Prostate gland (tissue), 2 donors: ENCODE results near the gene KCNG1. TPM values are rescaled to one million over a fixed set of nuclear protein-coding genes. Genes with fewer than 3 reads are reported as not detected.

ENCODE experiments used
- DNase-seq: peaks from one replicate; pipeline ENCODE4 v3.0.0-alpha.2; 2019; ENCODE audit warnings: low spot score
- H3K27ac ChIP-seq, 2 donors: fragments of 200-600 bp; sonication (generic); 2 replicates each; pipeline ENCODE4 v1.5.1; 2017 to 2019
- H3K27me3 ChIP-seq: fragments of 200-600 bp; sonication (generic); replicated peaks from 2 replicates; pipeline ENCODE4 v1.5.1; 2019; ENCODE audit not compliant: insufficient read depth
- H3K36me3 ChIP-seq, 2 donors: fragments of 200-600 bp; sonication (generic); 1 replicate in 1 of 2; 2 replicates in 1 of 2; pipeline versions ENCODE4 v1.5.1 to v1.8.1; 2017 to 2019
- H3K4me1 ChIP-seq: fragments of 200-600 bp; sonication (generic); replicated peaks from 2 replicates; pipeline ENCODE4 v1.5.1; 2019
- H3K4me3 ChIP-seq, 2 donors: fragments of 200-600 bp; sonication (generic); 2 replicates each; pipeline ENCODE4 v1.5.1; 2017 to 2019
- H3K9me3 ChIP-seq: fragments of 200-600 bp; sonication (generic); 2 replicates; pipeline ENCODE4 v1.5.1; 2017
- POLR2A ChIP-seq: fragments of 450-650 bp; IDR thresholded peaks from one replicate; pipeline ENCODE4 v1.6.1; 2016; ENCODE audit warnings: antibody characterized with exemption, mild to moderate bottlenecking
- POLR2AphosphoS5 ChIP-seq: sonication (generic); formaldehyde crosslinking; IDR thresholded peaks from one replicate; pipeline ENCODE4 v1.6.1; 2017; ENCODE audit warnings: antibody characterized with exemption
- WGBS: methylation state at CpG from one replicate; pipeline ENCODE4 v1.1.5; 2018; 5-methylcytosine and 5-hydroxymethylcytosine counted together
- intact Hi-C: fragments of 100-400 bp; cut with DNase I; formaldehyde crosslinking; loops from one replicate; pipeline ENCODE4 v1.14.2; 2022
- total RNA-seq, 2 donors: library from RNA; depleted of rRNA; stranded (reverse); fragments of >200 nt; gene quantifications; one replicate each; pipeline ENCODE4 v1.1.0, GENCODE V29; 2016
- TF ChIP-seq, protein P1 (sequence below), 4 experiments: fragments of 200-600 bp in 2 of 4; fragments of 450-650 bp in 2 of 4; sonication (generic) in 2 of 4; IDR thresholded peaks; 1 replicate in 3 of 4; 2 replicates in 1 of 4; pipeline ENCODE4 v1.5.1; 2016 to 2019; ENCODE audit warnings: antibody characterized with exemption in 4 of 4, mild to moderate bottlenecking in 2 of 4, moderate library complexity in 2 of 4

The KCNG1 gene
- total RNA-seq, 2 donors from 2014 or later: 6.8 to 57.9 TPM

DNA sequence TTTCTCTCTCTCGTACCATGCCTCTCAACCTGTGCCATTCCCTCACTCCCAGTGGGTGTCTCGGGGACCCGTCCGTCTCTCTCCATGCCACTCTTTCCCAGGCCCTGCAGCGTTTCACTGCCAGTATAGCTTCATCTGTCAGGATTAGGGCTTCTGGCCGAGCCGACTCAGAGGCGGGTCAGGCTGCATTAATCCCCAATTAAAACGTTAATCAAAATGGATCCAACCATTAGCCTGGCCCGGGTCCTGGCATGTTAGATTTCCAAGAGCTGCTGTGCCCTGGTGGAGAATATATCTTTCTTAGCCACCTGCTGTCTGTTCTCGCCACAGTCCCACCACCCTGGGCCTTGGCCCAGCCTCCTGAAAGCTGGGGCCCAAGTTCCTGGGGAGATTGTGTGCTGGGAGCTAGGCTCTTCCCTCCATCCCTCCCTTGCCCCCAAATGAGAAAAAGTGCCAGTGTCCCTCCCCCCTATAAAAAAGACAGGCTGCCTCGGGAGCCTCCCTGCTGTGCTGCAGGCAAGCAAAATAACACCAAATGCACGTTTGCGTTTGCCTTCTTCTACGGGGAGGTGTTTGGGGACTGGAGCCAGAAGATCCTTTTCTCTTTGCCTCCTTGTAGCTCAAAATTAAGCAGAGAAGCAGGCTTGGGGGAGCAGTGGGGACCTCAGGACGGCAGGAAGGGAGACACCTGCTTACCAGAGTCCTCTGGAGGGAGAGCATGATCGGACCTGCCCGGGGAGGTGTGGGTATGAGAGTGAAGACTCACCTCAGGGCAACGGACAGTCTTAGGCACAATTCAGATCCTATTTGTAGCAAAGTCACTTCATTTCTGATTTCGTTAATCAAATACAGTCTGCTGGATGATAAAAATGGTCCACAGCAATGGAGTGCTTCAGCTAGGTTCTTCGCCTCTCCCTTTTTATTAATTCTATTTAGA is 3.0 kb downstream of the KCNG1 start:
- WGBS: 55% methylated on average over 21 of the region's 21 CpGs
- Histone ChIP-seq H3K4me3 (no peak overlapping the region), H3K27ac (no peak overlapping the region), H3K27me3 (no peaks in the 10 kb centered on the region), H3K36me3 (no peaks in the 10 kb centered on the region), H3K4me1 (peaks cover 3% of the 10 kb centered on the region), H3K9me3 (no peaks in the 10 kb centered on the region)
- TF ChIP-seq, protein P1, sequence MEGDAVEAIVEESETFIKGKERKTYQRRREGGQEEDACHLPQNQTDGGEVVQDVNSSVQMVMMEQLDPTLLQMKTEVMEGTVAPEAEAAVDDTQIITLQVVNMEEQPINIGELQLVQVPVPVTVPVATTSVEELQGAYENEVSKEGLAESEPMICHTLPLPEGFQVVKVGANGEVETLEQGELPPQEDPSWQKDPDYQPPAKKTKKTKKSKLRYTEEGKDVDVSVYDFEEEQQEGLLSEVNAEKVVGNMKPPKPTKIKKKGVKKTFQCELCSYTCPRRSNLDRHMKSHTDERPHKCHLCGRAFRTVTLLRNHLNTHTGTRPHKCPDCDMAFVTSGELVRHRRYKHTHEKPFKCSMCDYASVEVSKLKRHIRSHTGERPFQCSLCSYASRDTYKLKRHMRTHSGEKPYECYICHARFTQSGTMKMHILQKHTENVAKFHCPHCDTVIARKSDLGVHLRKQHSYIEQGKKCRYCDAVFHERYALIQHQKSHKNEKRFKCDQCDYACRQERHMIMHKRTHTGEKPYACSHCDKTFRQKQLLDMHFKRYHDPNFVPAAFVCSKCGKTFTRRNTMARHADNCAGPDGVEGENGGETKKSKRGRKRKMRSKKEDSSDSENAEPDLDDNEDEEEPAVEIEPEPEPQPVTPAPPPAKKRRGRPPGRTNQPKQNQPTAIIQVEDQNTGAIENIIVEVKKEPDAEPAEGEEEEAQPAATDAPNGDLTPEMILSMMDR (IDR thresholded peaks at IDR 0.05): no peak
- DNase-seq: no peak
- intact Hi-C loops: no loop called here

DNA sequence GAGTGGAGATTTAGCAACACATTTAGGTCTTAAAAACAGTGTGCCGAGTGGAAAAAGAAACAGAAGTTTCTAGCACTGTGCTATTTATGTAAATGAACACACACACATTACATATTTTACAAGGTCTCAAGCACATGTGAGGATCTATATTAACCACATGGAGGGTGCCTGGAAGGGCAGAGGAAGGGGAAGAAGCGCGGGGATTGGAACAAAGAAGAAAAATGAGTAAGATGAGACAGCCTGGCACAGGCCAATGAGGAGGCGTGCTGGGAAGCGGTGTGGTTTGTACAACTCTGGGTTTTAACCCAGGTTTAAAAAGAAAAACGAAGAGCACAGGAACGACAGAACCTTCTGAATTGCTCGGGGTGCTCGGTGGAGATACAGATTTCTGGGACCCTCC is 5.7 kb downstream of the KCNG1 start:
- intact Hi-C loops: no loop called here
- WGBS: 47% methylated on average over 9 of the region's 9 CpGs

DNA sequence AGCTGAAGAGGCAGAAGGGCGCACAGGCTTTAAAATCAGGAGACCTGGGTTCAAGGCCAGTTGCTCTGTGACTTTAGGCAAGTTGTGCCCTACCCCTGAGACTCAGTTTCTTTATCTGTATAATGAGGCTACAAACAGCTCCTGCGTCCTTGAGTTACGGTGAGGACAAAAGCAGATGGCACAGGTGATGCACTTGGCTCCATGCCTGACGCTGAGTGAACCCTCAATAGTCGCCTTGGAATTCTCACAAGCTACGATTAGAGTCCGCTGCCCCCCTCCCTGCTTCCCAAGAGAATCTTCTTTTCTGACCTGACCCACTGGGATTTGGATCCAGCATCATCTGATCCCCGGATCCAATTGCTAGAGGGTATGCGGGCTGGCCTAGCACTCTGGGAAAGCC is 6.4 kb downstream of the KCNG1 start:
- Histone ChIP-seq H3K36me3 (no peaks in the 10 kb centered on the region), H3K4me1 (no peaks in the 10 kb centered on the region), H3K9me3 (no peaks in the 10 kb centered on the region), H3K4me3 (no peak overlapping the region), H3K27ac (no peak overlapping the region), H3K27me3 (no peaks in the 10 kb centered on the region)
- intact Hi-C loops: no loop called here
- no peak for TF ChIP-seq POLR2AphosphoS5
- no peak for TF ChIP-seq POLR2A
- TF ChIP-seq, protein P1 (IDR thresholded peaks at IDR 0.05): no peak
- no peak for DNase-seq
- 87% methylated on average over 9 of the region's 9 CpGs for WGBS

More for the DNA sequence above, 5.7 kb downstream of the KCNG1 start:
- Histone ChIP-seq H3K9me3 (no peaks in the 10 kb centered on the region), H3K4me1 (no peaks in the 10 kb centered on the region), H3K27me3 (no peaks in the 10 kb centered on the region), H3K4me3 (no peak overlapping the region), H3K27ac (no peak overlapping the region), H3K36me3 (no peaks in the 10 kb centered on the region)
- TF ChIP-seq, protein P1 (IDR thresholded peaks at IDR 0.05): no peak
- TF ChIP-seq POLR2A (no peak), POLR2AphosphoS5 (no peak)
- DNase-seq: no peak

DNA sequence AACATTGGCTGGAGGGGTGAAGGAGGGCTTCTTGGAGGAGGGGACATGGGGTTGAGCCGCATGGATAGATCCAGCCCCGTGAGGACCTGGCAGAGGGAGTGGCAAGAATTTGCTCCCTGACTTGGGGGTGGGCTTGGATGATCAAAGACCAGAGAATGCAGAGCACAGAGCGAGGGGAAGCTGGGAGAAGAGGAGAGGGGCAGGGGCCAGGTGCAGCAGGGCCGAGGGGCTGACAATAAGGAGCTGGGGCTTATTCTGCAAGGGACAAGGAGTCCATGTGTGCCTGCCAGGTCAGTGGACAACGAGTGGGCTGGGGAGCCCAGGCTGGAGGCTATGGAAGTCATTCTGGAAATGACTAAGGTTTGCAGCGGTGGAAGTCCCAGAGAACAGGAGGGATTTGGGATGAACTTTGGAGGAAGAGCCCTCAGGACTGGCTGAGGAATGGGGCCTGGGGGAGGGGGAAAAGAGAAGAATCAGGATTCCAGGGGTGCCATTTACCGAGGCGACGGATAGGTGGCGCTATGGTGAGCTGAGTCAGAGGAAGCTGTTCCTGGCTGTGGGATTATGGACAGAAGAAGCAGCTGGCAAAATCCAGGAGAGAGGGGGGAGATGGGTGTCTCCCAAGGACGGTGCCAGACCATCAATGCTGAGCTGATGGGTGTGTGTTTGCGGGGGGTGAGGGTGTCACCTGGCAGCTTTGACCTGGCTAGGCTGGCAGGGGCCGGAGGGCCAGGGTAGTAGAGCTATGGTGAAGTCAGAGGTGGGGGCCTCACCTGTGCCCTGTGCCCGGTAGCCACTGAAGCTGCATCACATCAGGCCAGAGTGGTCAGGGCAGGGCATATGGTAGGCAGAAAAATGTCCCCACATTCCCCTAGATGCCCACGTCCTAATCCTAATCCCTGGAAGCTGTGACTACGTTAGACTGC is 7.8 kb downstream of the KCNG1 start:
- intact Hi-C loops: no loop called here
- H3K36me3 ChIP-seq: no peaks in the 10 kb centered on the region
- TF ChIP-seq, protein P1 (IDR thresholded peaks at IDR 0.05): peak; percentile 22 to 70 (median 60)
- TF ChIP-seq POLR2A (no peak), POLR2AphosphoS5 (peak; percentile 38)
- no peak overlapping the region for H3K27ac ChIP-seq
- H3K27me3 ChIP-seq: no peaks in the 10 kb centered on the region
- no peaks in the 10 kb centered on the region for H3K4me1 ChIP-seq
- 44% methylated on average over 16 of the region's 16 CpGs for WGBS
- no peak overlapping the region for H3K4me3 ChIP-seq
- no peaks in the 10 kb centered on the region for H3K9me3 ChIP-seq
- DNase-seq: peak; percentile 38
